ENCODE data around the gene PRRG2. TPM values are rescaled to one million over a fixed set of nuclear protein-coding genes. Genes with fewer than 3 reads are reported as not detected.

Gene PRRG2
- total and polyA plus RNA-seq, 10 of the 15 experiments (the other 5 are each of a cell fraction or from before 2014, with no cell fraction given), result 0.09 to 2.1 (median 0.86) TPM

- TF ChIP-seq PKNOX1 (IDR thresholded peaks at IDR 0.05), result peak; percentile 91
- TF ChIP-seq RELB (IDR thresholded peaks at IDR 0.05; ENCODE audit: low read depth), result peak; percentile 82
- peak; percentile 85 for TF ChIP-seq CBX5 (IDR thresholded peaks at IDR 0.05; ENCODE audit: low read depth)
- TF ChIP-seq SPI1 (IDR thresholded peaks at IDR 0.05; ENCODE audit: borderline replicate concordance, insufficient read depth, low read depth, low read length), result peak; percentile 53; the same call in 1 of the 2 replicates
- no peak for TF ChIP-seq CEBPZ (IDR thresholded peaks at IDR 0.05; ENCODE audit: low read depth, low read length)
- TF ChIP-seq SMC3 (IDR thresholded peaks at IDR 0.05; ENCODE audit: borderline replicate concordance, low read length), result peak; percentile 10; the same call in 1 of the 2 replicates
- no peak for TF ChIP-seq ZNF622 (IDR thresholded peaks at IDR 0.05)
- TF ChIP-seq ZNF207 (IDR thresholded peaks at IDR 0.05; ENCODE audit: borderline replicate concordance), result no peak; the same call in 1 of the 2 replicates
- no peak for TF ChIP-seq BRCA1 (IDR thresholded peaks at IDR 0.05; ENCODE audit: low read depth, low read length)
- no peak for TF ChIP-seq ASH2L (IDR thresholded peaks at IDR 0.05; ENCODE audit: borderline replicate concordance, low read depth)
- peak; percentile 87 for TF ChIP-seq NBN (IDR thresholded peaks at IDR 0.05)
- peak; percentile 75 for TF ChIP-seq ATF7 (IDR thresholded peaks at IDR 0.05; ENCODE audit: low read depth)
- no peak for TF ChIP-seq NR2F1 (conservative IDR thresholded peaks at IDR 0.05)
Observed at GRCh38 chr19:49580264-49581006, 681 bp upstream of the PRRG2 start, which contains the start of gene NOSIP (continued).
